K562 (cell line): ENCODE results near the gene CNTFR. TPM values are rescaled to one million over a fixed set of nuclear protein-coding genes. Genes with fewer than 3 reads are reported as not detected.

ENCODE experiments used
- ATAC-seq: fragments of 200-7000 bp; cut with Tn5 transposase; 3 replicates; pipeline ENCODE4 v1.9.1; 2020; ENCODE audit warnings: moderate library complexity
- BruUV-seq: library from RNA; stranded (reverse); fragments of 400-500 nt; replicated peaks from 2 replicates; lab custom pipeline; 2021; lab: Mats Ljungman, UMichigan
- CTCF ChIA-PET: fragments of 300-600 bp; formaldehyde crosslinking; extraction: SDS; loops from one replicate; lab custom pipeline; 2021; ENCODE audit warnings: low intra/inter-chr PET ratio; lab: Yijun Ruan, JAX
- POLR2A ChIA-PET: fragments of 300-600, 350-650 bp; sonication (Branson Sonifier 250); formaldehyde crosslinking; extraction: SDS; loops from one replicate; lab custom pipeline; 2021; ENCODE audit warnings: antibody characterized with exemption, inconsistent platforms; lab: Yijun Ruan, JAX
- DNase-seq, 4 experiments: peaks; one replicate each; pipeline versions ENCODE4 v3.0.0 to v3.0.0-alpha.2; 2011 to 2018; ENCODE audit warnings: low spot score in 3 of 4, mixed read lengths in 3 of 4; ENCODE audit errors: extremely low read depth in 1 of 4
- FAIRE-seq: peaks from 2 replicates; lab custom pipeline; 2011; peaks lifted over from hg19 to GRCh38; lab: Jason Lieb, UNC
- H2AFZ ChIP-seq: 2 replicates; pipeline ENCODE4 v1.6.0; 2011; ENCODE audit warnings: low read depth, low read length, control low read depth, inconsistent platforms
- H3K27ac ChIP-seq: fragments of 200-600 bp; 3 replicates; pipeline ENCODE4 v1.8.0; 2011; ENCODE audit warnings: low read depth, mild to moderate bottlenecking, control low read depth, inconsistent platforms, low read length, moderate library complexity, mixed read lengths; ENCODE audit errors: extremely low read depth
- H3K27me3 ChIP-seq, 2 experiments: fragments of 300-600 bp in 1 of 2; 2 replicates in 1 of 2; 3 replicates in 1 of 2; pipeline versions ENCODE4 v1.6.0 to v1.8.0; 2011; ENCODE audit warnings: inconsistent platforms in 2 of 2, low read length in 2 of 2, mild to moderate bottlenecking in 1 of 2, mixed read lengths in 1 of 2, moderate library complexity in 1 of 2; ENCODE audit not compliant: control insufficient read depth in 2 of 2, insufficient read depth in 2 of 2
- H3K36me3 ChIP-seq: fragments of 300-600 bp; 3 replicates; pipeline ENCODE4 v1.8.0; 2011; ENCODE audit warnings: mild to moderate bottlenecking, low read length, inconsistent platforms; ENCODE audit not compliant: control insufficient read depth, insufficient read depth
- H3K4me1 ChIP-seq, 2 experiments: fragments of 200-600 bp in 1 of 2; replicated peaks in 1 of 2; 2 replicates in 1 of 2; 3 replicates in 1 of 2; pipeline versions ENCODE4 v1.5.1 to v1.8.0; 2011; ENCODE audit warnings: inconsistent platforms in 2 of 2, low read length in 2 of 2, mild to moderate bottlenecking in 1 of 2, mixed read lengths in 1 of 2, moderate library complexity in 1 of 2; ENCODE audit not compliant: control insufficient read depth in 2 of 2, insufficient read depth in 2 of 2
- H3K4me2 ChIP-seq: 2 replicates; pipeline ENCODE4 v1.6.1; 2011; ENCODE audit warnings: low read length, control low read depth, inconsistent platforms, mixed read lengths; ENCODE audit not compliant: insufficient read depth
- H3K4me3 ChIP-seq: fragments of 200-600 bp; sonication (generic), shearing (Covaris generic); 2 replicates; pipeline ENCODE4 v1.5.1; 2016; ENCODE audit warnings: control low read depth, inconsistent platforms
- H3K79me2 ChIP-seq: fragments of 200-600 bp; 3 replicates; pipeline ENCODE4 v1.8.0; 2011; ENCODE audit warnings: low read length, inconsistent platforms; ENCODE audit not compliant: control insufficient read depth, insufficient read depth
- H3K9ac ChIP-seq, 2 experiments: 2 replicates each; pipeline versions ENCODE4 v1.6.0 to v1.6.1; 2011; ENCODE audit warnings: low read depth in 2 of 2, low read length in 2 of 2, control low read depth in 1 of 2, inconsistent platforms in 1 of 2, mild to moderate bottlenecking in 1 of 2, mixed read lengths in 1 of 2; ENCODE audit not compliant: insufficient read depth in 1 of 2
- H3K9me1 ChIP-seq: one replicate; pipeline ENCODE4 v1.6.0; 2011; ENCODE audit warnings: inconsistent platforms, mild to moderate bottlenecking, low read length, moderate library complexity; ENCODE audit not compliant: control insufficient read depth, insufficient read depth
- H3K9me3 ChIP-seq: replicated peaks from 2 replicates; pipeline ENCODE4 v1.5.1; 2011; ENCODE audit warnings: low read depth, low read length, inconsistent platforms; ENCODE audit not compliant: control insufficient read depth, insufficient read depth
- H4K20me1 ChIP-seq: replicated peaks from 2 replicates; pipeline ENCODE4 v1.6.1; 2011; ENCODE audit warnings: low read length, inconsistent platforms, mixed read lengths; ENCODE audit not compliant: control insufficient read depth, insufficient read depth
- KDM2B ChIP-seq: fragments of 250-450 bp; sonication (Bioruptor Pico); IDR thresholded peaks from 2 replicates; pipeline ENCODE4 v1.8.0; 2021; ENCODE audit warnings: mild to moderate bottlenecking, moderate library complexity
- NUFIP1 ChIP-seq: fragments of 450-650 bp; IDR thresholded peaks from 2 replicates; pipeline ENCODE4 v1.6.1; 2018; ENCODE audit not compliant: partially characterized antibody
- PURB ChIP-seq: sonication (generic); formaldehyde crosslinking; IDR thresholded peaks from 2 replicates; pipeline ENCODE4 v1.9.0; 2021; ENCODE audit warnings: low read depth, mild to moderate bottlenecking, missing genetic modification reagents
- SMC3 ChIP-seq: conservative IDR thresholded peaks from 2 replicates; pipeline ENCODE4 v1.6.1; 2011; ENCODE audit warnings: low read depth, low read length, improper control_type of control experiment; ENCODE audit not compliant: insufficient read depth
- TRIM24 ChIP-seq, 2 experiments: fragments of 450-650 bp; IDR thresholded peaks; 2 replicates each; pipeline ENCODE4 v1.6.1; 2016
- ZNF347 ChIP-seq: fragments of 450-650 bp; formaldehyde crosslinking; IDR thresholded peaks from 2 replicates; pipeline ENCODE4 v1.4.0; 2020; ENCODE audit warnings: low read depth, mild to moderate bottlenecking, moderate library complexity
- WGBS: fragments of 100-300 bp; shearing (Covaris generic); methylation state at CpG from one replicate; pipeline ENCODE4 v1.1.6; 2016; ENCODE audit warnings: low coverage, mixed read lengths; ENCODE audit not compliant: insufficient coverage; ENCODE audit errors: missing lambda C conversion rate; 5-methylcytosine and 5-hydroxymethylcytosine counted together
- in situ Hi-C: fragments of 300-500 bp; cut with MboI; formaldehyde crosslinking; loops from 4 replicates; pipeline ENCODE4 v1.15.0; 2018; ENCODE audit warnings: inconsistent platforms, mixed read lengths
- intact Hi-C: fragments of 100-400 bp; cut with micrococcal nuclease; formaldehyde crosslinking; loops from 2 replicates; pipeline ENCODE4 v1.14.2; 2022
- polyA plus RNA-seq, 8 experiments: library from polyadenylated mRNA; depleted of rRNA in 4 of 8; stranded (reverse) in 5 of 8; unstranded in 3 of 8; fragments of >200 nt; fragmentation: Nextera tagmentation in 2 of 8; fragmentation: Illumina TruSeq in 1 of 8; extraction: Ambion mirVana in 2 of 8; extraction: Trizol in 1 of 8; gene quantifications; 2 replicates each; pipeline versions ENCODE4 v1.2.1 to v1.2.3, GENCODE V29; 2011 to 2014; ENCODE audit warnings: inconsistent platforms in 1 of 8, missing spikeins in 1 of 8
- total RNA-seq, 7 experiments: library from RNA; depleted of rRNA in 6 of 7; stranded (reverse); fragments of >200 nt in 6 of 7; fragmentation: Illumina TruSeq in 2 of 7; extraction: Trizol in 2 of 7; gene quantifications; 2 replicates each; pipeline versions ENCODE4 v1.2.1 to v1.2.3, GENCODE V29; 2011 to 2021; ENCODE audit warnings: low replicate concordance in 1 of 7
- TF ChIP-seq, protein P1 (sequence below): sonication (generic); formaldehyde crosslinking; IDR thresholded peaks from 2 replicates; pipeline ENCODE4 v1.9.0; 2022; ENCODE audit warnings: mild to moderate bottlenecking, missing genetic modification reagents

The CNTFR gene
- total and polyA plus RNA-seq, 9 of the 15 experiments (the other 6 are each of a cell fraction or from before 2014, with no cell fraction given): not detected

DNA sequence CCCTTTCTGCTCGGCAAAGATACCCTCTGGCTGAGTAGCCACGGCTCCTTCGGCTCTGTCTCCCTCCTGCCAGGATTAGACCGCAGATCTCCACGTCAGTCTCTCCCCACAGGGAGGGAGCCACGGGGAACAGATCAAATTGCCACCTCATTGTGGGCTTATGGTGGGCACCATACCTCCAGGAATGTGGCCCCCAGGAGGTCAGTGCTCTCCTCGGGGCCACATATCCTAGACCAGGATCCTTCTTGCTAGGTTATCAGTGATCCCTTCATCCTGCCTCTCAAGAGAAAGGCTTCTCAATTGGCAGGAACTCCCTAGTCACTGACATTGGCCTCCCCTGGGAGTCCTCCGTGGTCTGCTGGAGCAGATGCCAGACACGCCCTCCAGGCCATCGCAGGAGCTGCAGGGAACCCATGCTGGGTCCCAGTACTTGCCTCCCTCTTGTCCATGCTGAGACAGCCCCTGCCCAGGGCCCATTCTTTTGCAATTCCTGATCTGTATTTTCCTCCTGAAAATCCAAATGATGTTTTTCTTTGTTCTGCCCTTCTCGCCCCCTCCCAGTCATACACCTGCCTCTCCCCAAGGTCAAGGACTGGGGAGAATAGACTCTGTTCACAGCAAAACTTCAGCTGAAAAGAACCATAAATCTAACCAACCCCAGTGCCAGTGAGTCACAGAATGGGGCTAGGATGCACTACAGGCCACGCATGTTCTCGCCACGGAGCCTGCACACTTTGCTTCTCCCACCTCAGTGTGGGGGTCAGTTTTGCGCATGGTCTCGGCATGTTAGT is 35.1 kb downstream of the CNTFR start:
- no peak for FAIRE-seq
- no peak overlapping the region for H2AFZ ChIP-seq
- no peak overlapping the region for H3K4me3 ChIP-seq
- H3K9me3 ChIP-seq: no peaks in the 10 kb centered on the region
- H3K36me3 ChIP-seq: no peaks in the 10 kb centered on the region
- peaks cover 0 to 60% of the 10 kb centered on the region in 2 experiments; a peak in 4 of 5 replicates for H3K27me3 ChIP-seq
- no peak overlapping the region for H3K4me2 ChIP-seq
- in situ Hi-C loops: no loop called here
- H3K9me1 ChIP-seq: no peaks in the 10 kb centered on the region
- no peak overlapping the region for H3K9ac ChIP-seq
- no TSS peak for BruUV-seq
- CTCF ChIA-PET: no interaction called here
- TF ChIP-seq NUFIP1 (no peak), SMC3 (no peak), TRIM24 (IDR thresholded peaks at IDR 0.05) (no peak), KDM2B (CRISPR knock-in tag) (no peak), PURB (CRISPR knock-in tag) (no peak), ZNF347 (CRISPR knock-in tag) (no peak)
- TF ChIP-seq, protein P1, sequence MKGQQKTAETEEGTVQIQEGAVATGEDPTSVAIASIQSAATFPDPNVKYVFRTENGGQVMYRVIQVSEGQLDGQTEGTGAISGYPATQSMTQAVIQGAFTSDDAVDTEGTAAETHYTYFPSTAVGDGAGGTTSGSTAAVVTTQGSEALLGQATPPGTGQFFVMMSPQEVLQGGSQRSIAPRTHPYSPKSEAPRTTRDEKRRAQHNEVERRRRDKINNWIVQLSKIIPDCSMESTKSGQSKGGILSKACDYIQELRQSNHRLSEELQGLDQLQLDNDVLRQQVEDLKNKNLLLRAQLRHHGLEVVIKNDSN: no peak
- TF ChIP-seq, all 486 proteins: peak for 0
- intact Hi-C loops: no loop called here
- Histone ChIP-seq H3K4me1 (peaks cover 0 to 5% of the 10 kb centered on the region in 2 experiments; a peak in 1 of 5 replicates), H3K79me2 (no peaks in the 10 kb centered on the region), H3K27ac (no peak overlapping the region), H4K20me1 (no peaks in the 10 kb centered on the region)
- WGBS: 0% methylated on average over 15 of the region's 16 CpGs
- no peak for ATAC-seq
- POLR2A ChIA-PET: no interaction called here
- no peak for DNase-seq
